ENCODE results near the gene CROCC. TPM values are rescaled to one million over a fixed set of nuclear protein-coding genes. Genes with fewer than 3 reads are reported as not detected.

CROCC gene
- polyA plus RNA-seq, 1 donor (not counting 4 experiments of a cell fraction or from before 2014, with no cell fraction given) = 8.2 TPM

DNA sequence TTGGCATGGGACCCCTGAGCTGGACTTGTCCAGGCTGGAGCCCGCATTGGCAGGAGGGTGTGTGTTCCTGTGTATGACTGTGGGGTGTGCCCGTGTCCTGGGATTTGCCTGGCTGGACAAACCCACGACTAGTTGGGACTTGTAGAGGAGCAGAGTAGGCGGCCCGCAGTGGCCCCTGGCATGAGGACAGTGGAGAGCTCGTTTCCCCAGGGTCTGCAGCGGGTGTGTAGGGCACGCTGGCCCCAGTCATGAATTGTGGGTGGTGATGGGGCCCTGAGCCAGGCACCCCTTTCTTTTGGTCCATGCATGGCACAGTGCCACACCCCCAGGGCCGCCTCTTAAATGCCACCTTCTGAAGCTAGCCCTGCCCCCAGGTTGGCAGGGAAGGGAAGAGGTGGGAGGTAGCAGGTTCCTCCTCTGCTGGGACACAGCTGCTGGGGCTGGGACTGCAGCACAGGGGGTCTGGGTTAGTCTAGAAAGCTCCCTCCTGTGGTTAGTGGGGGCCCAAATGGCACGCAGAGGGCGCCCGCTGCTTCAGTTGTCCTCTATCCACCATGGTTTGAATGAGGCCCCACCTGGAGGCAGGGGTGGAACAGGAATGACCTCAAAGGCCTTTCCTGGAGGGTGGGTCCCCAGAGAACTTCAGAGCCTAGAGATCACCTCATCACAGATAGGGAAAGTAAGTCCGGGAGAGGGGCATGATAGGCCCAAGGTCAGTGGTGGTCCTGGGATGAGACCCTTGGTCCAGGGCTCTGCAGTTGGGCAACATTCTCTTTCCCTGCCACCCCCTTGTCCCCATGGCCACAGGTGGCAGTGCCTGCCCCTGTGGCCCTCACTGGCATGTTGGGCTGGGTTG lies 4.1 kb downstream of the CROCC start:
- Histone ChIP-seq H4K20me1 (ENCODE audit: control insufficient read depth, extremely low read depth, insufficient read depth, low read length) (peaks cover 4% of the 10 kb centered on the region), H3K9ac (ENCODE audit: control insufficient read depth, extremely low read depth, insufficient read depth, low read length) (peak overlapping the region; percentile 65), H3K4me3 (ENCODE audit: control insufficient read depth in 2 of 3, extremely low read depth in 1 of 3, insufficient read depth in 2 of 3, low read depth in 1 of 3, low read length in 3 of 3) (peak overlapping the region in 2 of 3 experiments; percentile 22 to 39), H3K4me2 (ENCODE audit: control insufficient read depth, extremely low read depth, insufficient read depth, low read depth, low read length) (peak overlapping the region; percentile 92), H3K9me3 (ENCODE audit: control insufficient read depth, low read depth, low read length) (no peaks in the 10 kb centered on the region), H3K4me1 (ENCODE audit: control insufficient read depth, extremely low read depth, insufficient read depth, low read length) (peaks cover 39% of the 10 kb centered on the region), H2AFZ (ENCODE audit: control insufficient read depth, low read length) (peak overlapping the region; percentile 85), H3K27ac (ENCODE audit: control insufficient read depth, insufficient read depth, low read length) (peak overlapping the region; percentile 63), H3K27me3 (ENCODE audit: control insufficient read depth, extremely low read depth, insufficient read depth, low read length) (no peaks in the 10 kb centered on the region), H3K79me2 (ENCODE audit: control insufficient read depth, insufficient read depth, low read length) (no peaks in the 10 kb centered on the region), H3K9me1 (ENCODE audit: control insufficient read depth, extremely low read depth, insufficient read depth, low read length) (no peaks in the 10 kb centered on the region), H3K36me3 (ENCODE audit: control insufficient read depth in 2 of 2, extremely low read depth in 1 of 2, insufficient read depth in 2 of 2, low read length in 2 of 2) (peaks cover 5% of the 10 kb centered on the region in 2 experiments)
- dilution Hi-C loops (cut with MboI; ENCODE audit: extremely low pct_ligation_motif_present, low sequenced_read_pairs) = no loop called here
- DNase-seq (ENCODE audit: low read depth, low spot score) (peak; percentile 67), FAIRE-seq (peak; percentile 96)
- TF ChIP-seq, protein P1, sequence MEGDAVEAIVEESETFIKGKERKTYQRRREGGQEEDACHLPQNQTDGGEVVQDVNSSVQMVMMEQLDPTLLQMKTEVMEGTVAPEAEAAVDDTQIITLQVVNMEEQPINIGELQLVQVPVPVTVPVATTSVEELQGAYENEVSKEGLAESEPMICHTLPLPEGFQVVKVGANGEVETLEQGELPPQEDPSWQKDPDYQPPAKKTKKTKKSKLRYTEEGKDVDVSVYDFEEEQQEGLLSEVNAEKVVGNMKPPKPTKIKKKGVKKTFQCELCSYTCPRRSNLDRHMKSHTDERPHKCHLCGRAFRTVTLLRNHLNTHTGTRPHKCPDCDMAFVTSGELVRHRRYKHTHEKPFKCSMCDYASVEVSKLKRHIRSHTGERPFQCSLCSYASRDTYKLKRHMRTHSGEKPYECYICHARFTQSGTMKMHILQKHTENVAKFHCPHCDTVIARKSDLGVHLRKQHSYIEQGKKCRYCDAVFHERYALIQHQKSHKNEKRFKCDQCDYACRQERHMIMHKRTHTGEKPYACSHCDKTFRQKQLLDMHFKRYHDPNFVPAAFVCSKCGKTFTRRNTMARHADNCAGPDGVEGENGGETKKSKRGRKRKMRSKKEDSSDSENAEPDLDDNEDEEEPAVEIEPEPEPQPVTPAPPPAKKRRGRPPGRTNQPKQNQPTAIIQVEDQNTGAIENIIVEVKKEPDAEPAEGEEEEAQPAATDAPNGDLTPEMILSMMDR (optimal IDR thresholded peaks at IDR 0.05 in 1 of 3, IDR thresholded peaks at IDR 0.05 in 1 of 3, conservative IDR thresholded peaks at IDR 0.05 in 1 of 3; ENCODE audit: extremely low read depth in 1 of 3, insufficient read depth in 2 of 3, low read length in 3 of 3) = peak in 2 of 3 experiments; percentile 7 to 22
- TF ChIP-seq EZH2 (IDR thresholded peaks at IDR 0.05; ENCODE audit: low read length) = no peak

DNA sequence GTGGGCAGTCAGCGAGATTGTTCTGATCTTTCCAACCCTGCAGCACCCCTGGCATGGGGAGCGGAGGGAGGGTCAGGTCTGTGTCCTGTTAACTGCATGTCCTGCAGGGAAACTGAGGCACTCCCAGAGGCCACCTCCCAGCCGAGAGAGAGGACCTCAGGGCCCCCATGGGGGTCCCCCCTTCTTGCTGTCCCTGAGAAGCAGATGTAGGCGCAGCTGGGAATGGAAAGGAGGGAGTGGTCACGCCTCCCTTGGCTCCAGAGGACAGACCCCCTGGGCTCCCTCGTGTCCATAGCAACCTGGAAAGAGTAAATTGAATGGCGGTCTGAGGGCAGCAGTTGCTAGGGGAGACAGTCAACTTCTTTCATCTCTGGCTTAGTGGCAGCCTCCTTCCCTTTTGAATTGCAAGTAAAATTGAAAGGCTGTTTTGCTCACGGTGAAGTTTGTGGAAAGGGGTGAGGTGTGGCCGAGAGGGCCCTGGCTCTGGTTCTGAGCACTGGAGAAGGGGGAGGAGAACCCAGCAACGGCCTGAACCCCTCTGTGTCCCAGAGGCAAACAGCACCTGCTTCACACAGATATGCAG lies 4.9 kb downstream of the CROCC start:
- no peak overlapping the region for H3K4me2 ChIP-seq (ENCODE audit: control insufficient read depth, extremely low read depth, insufficient read depth, low read depth, low read length)
- peaks cover 4% of the 10 kb centered on the region for H4K20me1 ChIP-seq (ENCODE audit: control insufficient read depth, extremely low read depth, insufficient read depth, low read length)
- no peak overlapping the region for H3K27ac ChIP-seq (ENCODE audit: control insufficient read depth, insufficient read depth, low read length)
- no peaks in the 10 kb centered on the region for H3K9me3 ChIP-seq (ENCODE audit: control insufficient read depth, low read depth, low read length)
- no peaks in the 10 kb centered on the region for H3K79me2 ChIP-seq (ENCODE audit: control insufficient read depth, insufficient read depth, low read length)
- H3K36me3 ChIP-seq (ENCODE audit: control insufficient read depth in 2 of 2, extremely low read depth in 1 of 2, insufficient read depth in 2 of 2, low read length in 2 of 2) = peaks cover 5% of the 10 kb centered on the region in 2 experiments
- H3K27me3 ChIP-seq (ENCODE audit: control insufficient read depth, extremely low read depth, insufficient read depth, low read length) = no peaks in the 10 kb centered on the region
- DNase-seq (ENCODE audit: low read depth, low spot score) (no peak), FAIRE-seq (no peak)
- no peaks in the 10 kb centered on the region for H3K9me1 ChIP-seq (ENCODE audit: control insufficient read depth, extremely low read depth, insufficient read depth, low read length)
- peaks cover 36% of the 10 kb centered on the region for H3K4me1 ChIP-seq (ENCODE audit: control insufficient read depth, extremely low read depth, insufficient read depth, low read length)
- no peak for TF ChIP-seq EZH2 (IDR thresholded peaks at IDR 0.05; ENCODE audit: low read length)
- TF ChIP-seq, protein P1 (optimal IDR thresholded peaks at IDR 0.05 in 1 of 3, IDR thresholded peaks at IDR 0.05 in 1 of 3, conservative IDR thresholded peaks at IDR 0.05 in 1 of 3; ENCODE audit: extremely low read depth in 1 of 3, insufficient read depth in 2 of 3, low read length in 3 of 3) = no peak
- no peak overlapping the region for H3K9ac ChIP-seq (ENCODE audit: control insufficient read depth, extremely low read depth, insufficient read depth, low read length)
- H3K4me3 ChIP-seq (ENCODE audit: control insufficient read depth in 2 of 3, extremely low read depth in 1 of 3, insufficient read depth in 2 of 3, low read depth in 1 of 3, low read length in 3 of 3) = no peak overlapping the region
- no peak overlapping the region for H2AFZ ChIP-seq (ENCODE audit: control insufficient read depth, low read length)
- dilution Hi-C loops (cut with MboI; ENCODE audit: extremely low pct_ligation_motif_present, low sequenced_read_pairs) = no loop called here
